Neuron (in vitro differentiated cells): Measurements from ENCODE around the gene EHD4.

Experiments used
- H2AFZ ChIP-seq: one replicate; pipeline ENCODE4 v1.6.1; 2013; ENCODE audit warnings: low read depth, mild to moderate bottlenecking, inconsistent platforms, low read length, moderate library complexity
- H3K27me3 ChIP-seq: one replicate; pipeline ENCODE4 v1.6.1; 2013; ENCODE audit warnings: low read length; ENCODE audit not compliant: insufficient read depth
- H3K36me3 ChIP-seq: one replicate; pipeline ENCODE4 v1.6.1; 2013; ENCODE audit warnings: low read length; ENCODE audit not compliant: insufficient read depth
- H3K4me1 ChIP-seq: one replicate; pipeline ENCODE4 v1.6.1; 2013; ENCODE audit warnings: low read length; ENCODE audit not compliant: insufficient read depth
- H3K4me3 ChIP-seq: 2 replicates; pipeline ENCODE4 v1.5.1; 2013; ENCODE audit warnings: mild to moderate bottlenecking, low read length, moderate library complexity
- H3K9me3 ChIP-seq: one replicate; pipeline ENCODE4 v1.6.1; 2013; ENCODE audit warnings: low read length

EHD4 gene

DNA sequence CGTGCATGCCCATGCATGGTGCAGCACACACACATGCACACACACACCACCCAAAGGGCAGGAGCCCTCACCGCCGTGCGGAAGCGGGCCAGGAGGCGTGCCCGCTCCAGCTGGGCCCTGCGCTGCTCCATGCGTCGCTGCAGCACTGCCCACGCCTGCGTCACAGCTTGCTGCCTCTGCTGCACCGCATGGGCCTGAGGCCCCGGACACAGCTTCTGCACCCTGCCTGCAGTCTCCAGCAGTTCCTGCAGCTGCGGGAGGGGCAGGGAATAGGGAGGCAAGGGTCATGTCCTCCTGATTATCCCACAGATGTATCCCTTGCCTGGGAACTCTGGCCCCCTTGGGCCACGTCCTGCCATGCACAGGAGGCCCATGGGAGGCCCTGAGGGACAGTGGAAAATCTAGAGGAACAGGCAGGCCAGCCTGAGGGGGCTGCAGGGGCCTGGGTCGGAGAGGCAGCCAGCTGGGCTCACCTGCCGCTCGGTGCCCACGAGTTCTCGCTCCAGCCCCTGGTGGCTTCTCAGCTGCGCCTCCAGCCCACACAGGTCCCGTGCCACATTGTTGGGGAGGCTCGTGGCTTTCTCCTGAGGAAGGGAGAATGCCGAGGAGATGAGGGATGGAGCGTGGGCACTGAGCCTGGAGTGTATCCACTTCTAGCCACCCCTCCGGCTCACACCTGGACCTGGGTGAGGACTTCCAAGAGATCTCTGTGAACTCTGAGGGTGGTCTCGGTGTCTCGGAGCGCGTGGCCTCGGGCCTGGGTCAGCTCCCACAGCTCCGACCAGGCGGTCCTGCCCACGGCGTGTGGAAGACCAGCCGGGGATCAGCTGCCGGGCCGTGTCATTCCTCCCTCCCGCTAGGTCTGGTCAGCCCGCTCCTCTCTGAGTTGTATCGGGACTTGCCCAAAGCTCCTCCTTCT, 102.3 kb downstream of the EHD4 start:
- Histone ChIP-seq H3K4me1 (peaks cover 12% of the 10 kb centered on the region), H3K27me3 (no peaks in the 10 kb centered on the region), H3K4me3 (no peak overlapping the region), H2AFZ (no peak overlapping the region), H3K9me3 (no peaks in the 10 kb centered on the region), H3K36me3 (no peaks in the 10 kb centered on the region)

DNA sequence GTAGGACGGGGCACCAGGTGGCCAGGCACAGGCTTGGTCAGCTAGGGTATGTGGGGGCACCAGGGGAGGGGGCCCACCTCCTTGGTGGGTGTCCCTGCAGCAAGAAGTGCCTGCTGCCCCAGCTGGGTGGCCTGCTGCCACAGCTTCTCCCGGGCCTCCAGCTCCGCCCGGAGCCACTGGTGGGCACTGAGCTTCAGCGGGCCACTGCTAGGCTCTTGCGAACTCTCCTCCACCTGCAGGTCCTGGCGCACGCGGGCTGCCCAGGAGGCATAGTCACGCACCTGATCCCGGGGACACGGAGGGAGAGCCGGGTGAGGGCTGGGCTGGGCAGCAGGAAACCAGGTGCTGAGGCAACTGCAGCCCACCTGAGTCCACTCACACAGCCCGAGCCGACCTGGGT, 104.0 kb downstream of the EHD4 start:
- Histone ChIP-seq H2AFZ (no peak overlapping the region), H3K27me3 (no peaks in the 10 kb centered on the region), H3K4me1 (peaks cover 12% of the 10 kb centered on the region), H3K4me3 (no peak overlapping the region), H3K36me3 (no peaks in the 10 kb centered on the region), H3K9me3 (no peaks in the 10 kb centered on the region)

DNA sequence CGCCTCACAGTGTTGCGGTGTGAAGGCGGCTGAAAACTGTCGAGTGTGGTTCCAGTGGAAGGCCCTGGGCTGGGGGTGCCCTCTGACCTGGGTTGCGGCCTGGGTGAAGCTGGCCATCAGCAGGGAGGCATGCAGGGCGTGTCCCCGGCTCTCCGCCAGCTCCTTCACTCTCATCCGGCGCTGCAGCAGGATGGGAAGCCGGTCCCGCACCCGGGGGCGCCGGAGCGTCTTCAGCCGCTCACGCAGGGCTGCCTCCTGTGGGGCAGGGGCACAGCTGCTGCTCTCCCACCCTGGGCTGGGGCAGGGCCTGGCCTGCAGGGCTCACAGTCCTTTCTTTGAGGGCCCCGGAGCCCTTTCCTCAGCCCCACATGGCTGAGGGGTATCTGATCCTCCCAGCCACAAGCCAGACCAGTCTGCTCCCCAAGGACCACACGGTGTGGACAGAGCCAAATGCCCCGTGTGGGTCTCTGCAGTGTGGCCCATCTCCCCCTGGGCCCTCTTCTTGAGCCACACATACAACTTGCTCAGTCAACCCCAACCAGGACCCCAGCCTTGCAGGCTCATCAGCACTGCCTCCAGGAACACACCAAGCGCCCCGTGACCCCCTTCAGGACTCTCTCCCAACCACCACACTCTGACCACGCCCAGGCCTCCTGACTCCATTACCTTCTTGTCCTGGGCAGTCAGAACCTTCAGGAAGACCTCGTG, 105.3 kb downstream of the EHD4 start:
- Histone ChIP-seq H3K27me3 (no peaks in the 10 kb centered on the region), H3K4me1 (peaks cover 12% of the 10 kb centered on the region), H2AFZ (no peak overlapping the region), H3K36me3 (no peaks in the 10 kb centered on the region), H3K9me3 (no peaks in the 10 kb centered on the region), H3K4me3 (no peak overlapping the region)

DNA sequence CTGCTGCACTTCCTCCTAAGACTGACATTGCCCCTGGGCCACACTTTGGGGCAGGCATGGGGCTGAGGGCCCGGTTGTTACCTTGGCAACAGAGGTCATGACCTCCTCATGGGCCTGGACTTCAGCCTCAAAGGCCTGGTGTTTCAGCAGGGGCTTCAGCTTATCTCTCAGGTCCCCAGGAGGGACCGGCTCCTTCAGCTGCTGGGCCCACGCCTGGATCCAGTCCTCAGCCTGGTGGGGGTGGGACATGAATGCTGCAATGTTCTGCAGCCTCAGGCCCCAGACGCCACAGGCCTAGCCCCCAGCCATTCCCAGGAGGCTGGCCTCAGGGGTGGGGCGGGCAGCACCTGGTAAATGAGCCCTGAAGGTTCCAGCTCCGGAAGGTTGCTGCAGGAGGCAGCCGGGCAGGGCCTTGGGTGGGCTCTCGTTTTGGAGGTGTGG, 106.1 kb downstream of the EHD4 start:
- Histone ChIP-seq H3K4me1 (peaks cover 12% of the 10 kb centered on the region), H3K27me3 (no peaks in the 10 kb centered on the region), H3K36me3 (no peaks in the 10 kb centered on the region), H2AFZ (no peak overlapping the region), H3K9me3 (no peaks in the 10 kb centered on the region), H3K4me3 (no peak overlapping the region)

DNA sequence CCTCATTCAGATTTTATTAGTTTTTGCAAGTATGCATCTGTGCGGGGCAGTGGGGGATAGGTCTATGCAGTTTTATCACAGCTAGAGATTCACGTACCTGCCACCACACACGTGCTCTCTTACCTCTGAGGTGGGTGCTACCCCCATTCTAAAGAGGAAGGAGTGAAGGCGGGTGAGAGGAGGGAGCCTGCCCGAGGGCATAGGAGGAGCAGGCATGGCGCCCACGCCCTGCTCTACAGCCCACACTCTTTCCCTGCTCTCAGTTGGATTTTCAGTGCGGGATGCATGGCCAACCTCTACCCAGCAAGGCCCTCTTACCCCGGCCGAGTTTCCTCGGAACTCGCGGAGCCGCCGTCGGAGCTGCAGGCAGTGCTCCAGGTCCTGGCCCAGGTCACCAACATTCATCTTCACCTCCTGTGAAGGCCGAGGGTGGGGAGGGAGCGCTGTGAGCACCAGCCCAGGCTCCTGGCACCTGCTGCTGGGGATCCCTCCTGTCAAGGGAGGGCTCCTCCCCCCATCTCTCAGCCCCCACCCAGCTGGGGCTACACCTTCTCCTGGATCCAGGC, 106.8 kb downstream of the EHD4 start:
- Histone ChIP-seq H3K9me3 (no peaks in the 10 kb centered on the region), H3K36me3 (no peaks in the 10 kb centered on the region), H3K4me3 (no peak overlapping the region), H3K27me3 (no peaks in the 10 kb centered on the region), H3K4me1 (peaks cover 12% of the 10 kb centered on the region), H2AFZ (no peak overlapping the region)

DNA sequence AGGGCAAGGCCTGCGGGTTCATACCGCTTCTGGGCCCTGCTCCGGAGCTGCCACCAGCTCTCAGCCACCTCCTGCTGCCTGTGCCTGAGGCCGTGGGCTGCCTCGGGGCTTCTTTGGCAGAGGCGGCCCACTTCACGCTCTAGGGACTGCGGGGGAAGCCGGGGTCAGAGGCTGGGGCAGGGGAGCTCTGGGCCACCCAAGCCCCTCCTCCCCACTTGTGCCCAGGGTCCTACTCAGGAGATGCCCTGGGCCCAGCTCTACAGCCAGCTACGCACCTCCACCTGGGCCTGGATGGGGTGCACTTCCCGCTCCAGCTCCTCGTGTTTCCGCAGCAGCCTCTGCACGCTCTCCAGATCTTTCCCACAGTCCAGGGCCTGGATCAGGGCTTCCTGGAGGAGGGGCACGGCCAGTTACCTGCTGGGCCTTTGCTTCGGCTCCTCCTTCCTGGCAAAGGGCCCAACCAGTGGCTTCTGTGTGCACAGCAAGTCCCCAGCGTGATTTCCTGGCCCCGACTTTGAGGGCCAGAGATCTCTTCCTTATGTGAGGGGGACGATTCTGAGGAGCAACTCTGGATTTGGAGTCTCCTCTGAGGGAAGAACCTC, 109.7 kb downstream of the EHD4 start:
- Histone ChIP-seq H3K4me3 (no peak overlapping the region), H2AFZ (no peak overlapping the region), H3K4me1 (peaks cover 12% of the 10 kb centered on the region), H3K27me3 (no peaks in the 10 kb centered on the region), H3K36me3 (no peaks in the 10 kb centered on the region), H3K9me3 (no peaks in the 10 kb centered on the region)

DNA sequence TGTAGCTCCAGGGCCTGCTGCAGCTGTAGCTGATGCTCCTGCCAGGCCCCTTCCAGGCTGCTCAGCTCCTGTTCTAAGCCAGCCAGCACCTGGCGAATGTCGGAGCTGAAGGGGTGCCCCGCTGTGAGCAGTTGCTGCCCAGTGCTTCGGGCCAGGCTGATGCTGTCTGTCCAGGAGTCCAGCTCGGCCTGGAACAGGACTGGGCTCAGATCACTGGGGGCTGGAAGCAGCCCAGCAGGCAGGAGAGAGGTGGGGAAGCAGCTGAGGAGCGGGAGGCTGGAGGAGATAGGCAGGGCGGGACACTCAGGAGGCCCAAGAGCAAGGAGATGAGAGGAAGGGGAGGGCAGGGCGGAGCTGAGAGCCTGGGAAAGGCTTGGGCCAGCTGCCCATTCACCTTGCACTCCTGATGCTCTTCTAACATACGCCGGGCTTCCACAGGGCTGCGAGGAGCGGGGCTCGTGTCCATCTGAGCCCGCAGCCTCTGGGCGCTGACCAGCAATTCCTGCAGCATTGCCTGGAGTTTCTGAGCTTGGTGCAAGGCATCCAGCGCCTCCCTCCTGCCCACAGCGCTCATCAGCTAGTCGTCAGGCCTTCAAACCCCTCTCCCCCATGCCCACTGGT, 110.5 kb downstream of the EHD4 start:
- Histone ChIP-seq H3K36me3 (no peaks in the 10 kb centered on the region), H3K27me3 (no peaks in the 10 kb centered on the region), H3K4me3 (no peak overlapping the region), H2AFZ (no peak overlapping the region), H3K9me3 (no peaks in the 10 kb centered on the region), H3K4me1 (peaks cover 11% of the 10 kb centered on the region)

DNA sequence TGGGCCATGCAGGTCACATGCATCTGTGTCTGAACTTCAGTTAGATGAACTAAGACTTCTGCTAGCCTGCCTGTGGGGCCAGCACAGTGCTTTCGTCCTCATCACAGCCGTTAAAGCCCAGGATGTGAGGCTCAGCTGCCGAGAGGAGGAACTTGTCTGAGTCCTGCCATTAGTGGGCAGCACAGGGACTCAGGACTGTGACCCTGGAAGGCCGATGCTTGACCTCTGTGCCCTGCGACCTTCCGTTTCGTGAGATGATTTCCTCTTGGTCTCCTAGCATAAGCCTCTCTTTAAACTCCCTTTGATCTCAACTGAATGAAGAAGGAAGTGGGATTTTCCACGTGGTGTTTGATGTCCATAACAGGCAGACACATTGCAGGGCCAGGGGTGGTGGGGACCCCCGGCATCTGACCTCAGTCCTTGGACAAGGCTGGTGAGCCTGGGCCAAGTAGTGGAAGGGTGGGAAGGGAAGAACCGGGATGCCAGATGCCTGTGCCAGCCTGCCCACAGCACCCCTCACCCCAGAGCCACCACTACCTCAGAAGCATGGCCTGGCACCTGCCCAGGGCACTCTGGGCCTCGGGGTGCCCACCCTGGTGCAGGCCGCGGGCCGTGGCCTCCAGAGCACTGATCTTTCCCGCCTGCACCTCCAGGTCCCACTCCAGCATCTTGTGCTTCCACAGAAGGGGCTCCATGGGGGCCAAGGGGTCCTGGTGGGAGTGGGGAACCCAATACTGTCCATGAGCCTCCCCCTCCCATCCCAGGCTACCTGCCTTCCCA, 112.1 kb downstream of the EHD4 start:
- no peaks in the 10 kb centered on the region for H3K9me3 ChIP-seq
- H2AFZ ChIP-seq = no peak overlapping the region
- H3K4me1 ChIP-seq = peaks cover 4% of the 10 kb centered on the region
- H3K36me3 ChIP-seq = no peaks in the 10 kb centered on the region
- no peak overlapping the region for H3K4me3 ChIP-seq
- no peaks in the 10 kb centered on the region for H3K27me3 ChIP-seq

DNA sequence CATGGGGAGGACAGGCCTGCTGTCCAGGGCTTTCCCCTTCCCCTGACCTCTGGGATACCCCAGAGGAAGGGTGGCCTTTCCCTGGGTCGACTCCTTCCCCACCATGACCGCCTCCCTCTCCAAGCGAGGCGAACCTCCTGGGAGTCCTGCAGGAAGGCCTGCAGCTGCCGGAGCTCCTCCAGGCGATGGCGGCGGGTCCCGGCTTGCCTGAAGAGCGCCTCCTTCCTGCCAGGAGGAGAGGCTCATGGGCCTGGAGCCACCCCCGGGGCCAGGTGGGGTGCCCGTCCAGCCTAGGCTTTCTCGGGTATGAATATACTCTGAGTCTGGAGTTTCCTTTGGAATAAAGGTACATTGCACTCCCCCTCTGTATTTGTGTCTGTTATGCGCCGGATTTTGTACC, 113.6 kb downstream of the EHD4 start:
- Histone ChIP-seq H3K4me1 (peaks cover 7% of the 10 kb centered on the region), H2AFZ (no peak overlapping the region), H3K4me3 (no peak overlapping the region), H3K36me3 (no peaks in the 10 kb centered on the region), H3K9me3 (no peaks in the 10 kb centered on the region), H3K27me3 (no peaks in the 10 kb centered on the region)

DNA sequence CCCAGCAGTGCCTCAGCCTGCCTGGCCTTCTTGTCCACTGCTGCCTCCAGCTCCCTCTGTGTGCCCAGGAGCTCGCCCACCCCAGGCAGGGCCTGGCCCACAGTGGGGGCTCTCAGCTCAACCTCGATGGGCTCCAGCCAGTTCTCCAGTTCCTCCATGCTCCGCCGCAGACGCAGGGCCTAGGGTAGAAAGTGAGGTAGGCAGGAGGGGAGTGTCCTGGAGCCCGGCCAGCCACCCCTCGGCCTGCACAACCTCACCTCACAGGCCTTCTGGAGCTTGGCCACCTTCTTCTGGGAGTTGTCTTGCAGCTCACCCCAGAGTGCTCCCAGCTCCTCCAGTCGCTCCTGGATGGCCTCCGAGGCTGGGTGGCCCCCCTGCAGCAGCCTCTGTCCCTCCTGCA, 115.0 kb downstream of the EHD4 start:
- H2AFZ ChIP-seq = no peak overlapping the region
- no peaks in the 10 kb centered on the region for H3K9me3 ChIP-seq
- no peak overlapping the region for H3K4me3 ChIP-seq
- H3K36me3 ChIP-seq = no peaks in the 10 kb centered on the region
- H3K4me1 ChIP-seq = peaks cover 7% of the 10 kb centered on the region
- H3K27me3 ChIP-seq = no peaks in the 10 kb centered on the region

DNA sequence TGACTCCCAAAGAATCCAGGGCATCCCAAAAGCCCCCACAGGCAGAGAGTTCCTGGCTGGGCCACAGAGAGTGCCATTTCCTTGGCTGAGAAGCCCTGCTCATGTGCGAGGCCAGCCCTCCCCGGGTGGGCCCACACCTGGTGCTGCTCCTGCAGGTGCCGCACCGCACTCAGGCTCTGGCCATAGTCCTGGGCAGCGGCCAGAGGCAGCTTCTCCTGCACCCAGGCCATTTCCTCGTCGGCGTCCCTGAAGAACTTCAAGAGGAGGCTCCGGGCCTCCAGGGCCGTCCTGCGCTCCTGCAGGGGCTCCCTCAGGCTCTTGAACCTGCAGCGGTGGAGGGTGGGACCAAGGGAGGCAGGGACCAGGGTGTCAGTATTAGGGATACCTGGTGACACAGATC, 115.6 kb downstream of the EHD4 start:
- Histone ChIP-seq H3K4me1 (peaks cover 7% of the 10 kb centered on the region), H3K36me3 (no peaks in the 10 kb centered on the region), H3K4me3 (no peak overlapping the region), H2AFZ (no peak overlapping the region), H3K27me3 (no peaks in the 10 kb centered on the region), H3K9me3 (no peaks in the 10 kb centered on the region)

DNA sequence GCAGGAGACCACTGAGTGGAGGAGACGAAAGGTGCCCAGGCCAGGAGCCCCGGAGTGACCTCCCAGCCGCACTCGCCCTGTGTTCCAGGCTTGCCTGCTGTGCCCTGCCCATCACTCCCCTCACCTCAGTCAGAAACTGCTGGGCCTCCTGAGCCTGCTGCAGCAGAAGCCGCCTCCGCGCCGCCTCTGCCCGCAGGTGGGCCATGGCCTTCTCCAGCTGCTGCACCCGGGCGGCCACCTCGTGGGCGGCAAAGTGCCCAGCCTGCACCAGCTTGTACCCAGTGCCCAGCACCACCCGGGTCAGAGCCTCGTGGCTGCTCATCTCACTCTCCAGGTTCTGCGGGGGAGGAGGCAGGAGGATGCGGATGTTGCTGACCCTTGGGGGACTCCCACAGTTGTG, 116.1 kb downstream of the EHD4 start:
- H2AFZ ChIP-seq = no peak overlapping the region
- no peaks in the 10 kb centered on the region for H3K9me3 ChIP-seq
- H3K4me3 ChIP-seq = no peak overlapping the region
- no peaks in the 10 kb centered on the region for H3K27me3 ChIP-seq
- H3K36me3 ChIP-seq = no peaks in the 10 kb centered on the region
- peaks cover 7% of the 10 kb centered on the region for H3K4me1 ChIP-seq
